H1 (cell line): Measurements from ENCODE around the gene NGEF. TPM values are rescaled to one million over a fixed set of nuclear protein-coding genes. Genes with fewer than 3 reads are reported as not detected.
A peak's percentile ranks its signal among the peaks of the same experiment; 100 is the strongest.

ENCODE experiments used
- EZH2 ChIP-seq: fragments of 200-600 bp; sonication (generic); IDR thresholded peaks from 2 replicates; pipeline ENCODE4 v1.7.1; 2012; ENCODE audit warnings: low read depth, mild to moderate bottlenecking, moderate library complexity, low read length, inconsistent platforms; ENCODE audit not compliant: severe bottlenecking
- RAD21 ChIP-seq, 2 experiments: IDR thresholded peaks in 1 of 2; conservative IDR thresholded peaks in 1 of 2; 2 replicates each; pipeline ENCODE4 v1.6.1; 2011; ENCODE audit warnings: low read depth in 2 of 2, low read length in 2 of 2, improper control_type of control experiment in 1 of 2, inconsistent platforms in 1 of 2, mild to moderate bottlenecking in 1 of 2, moderate library complexity in 1 of 2
- SAP30 ChIP-seq: fragments of 300-600 bp; sonication (generic); IDR thresholded peaks from 2 replicates; pipeline ENCODE4 v1.7.1; 2012; ENCODE audit warnings: low read length, moderate library complexity, mild to moderate bottlenecking, inconsistent platforms; ENCODE audit not compliant: insufficient read depth, insufficient replicate concordance
- TAF1 ChIP-seq: IDR thresholded peaks from 2 replicates; pipeline ENCODE4 v1.6.1; 2011; ENCODE audit warnings: mild to moderate bottlenecking, low read depth, low read length
- TCF12 ChIP-seq: IDR thresholded peaks from 2 replicates; pipeline ENCODE4 v1.6.1; 2011; ENCODE audit warnings: low read depth, mild to moderate bottlenecking, low read length
- polyA plus RNA-seq, 7 experiments: library from polyadenylated mRNA; depleted of rRNA in 3 of 7; stranded (reverse) in 5 of 7; unstranded in 2 of 7; fragments of >200 nt in 5 of 7; fragments of 200-250 nt in 2 of 7; gene quantifications; 1 replicate in 5 of 7; 2 replicates in 1 of 7; 4 replicates in 1 of 7; pipeline versions ENCODE4 v1.2.1 to v1.2.3, GENCODE V29; 2011 to 2013; ENCODE audit warnings: missing spikeins in 2 of 7, mixed read lengths in 2 of 7
- total RNA-seq: library from RNA; stranded (reverse); fragmentation: NEBNext Ultra II Directional; extraction: Animal tissue kit (Norgen Biotek cat#: 25700); gene quantifications from 2 replicates; pipeline ENCODE4 v1.2.1, GENCODE V29; 2021
- TF ChIP-seq, protein P1 (sequence below): IDR thresholded peaks from 2 replicates; pipeline ENCODE4 v1.6.1; 2012; ENCODE audit warnings: inconsistent platforms

The NGEF gene
- total and polyA plus RNA-seq, 2 of the 8 experiments (the other 6 are each of a cell fraction or from before 2014, with no cell fraction given), result 2.7 to 3.2 TPM

- TF ChIP-seq SAP30, result no peak
- TF ChIP-seq TAF1, result no peak
- TF ChIP-seq TCF12, result no peak
- TF ChIP-seq RAD21 (IDR thresholded peaks at IDR 0.05 in 1 of 2, conservative IDR thresholded peaks at IDR 0.05 in 1 of 2; ENCODE audit: low read depth in 2 of 2, low read length in 2 of 2), result peak; percentile 37 to 58
- TF ChIP-seq EZH2, result no peak
- TF ChIP-seq, protein P1, sequence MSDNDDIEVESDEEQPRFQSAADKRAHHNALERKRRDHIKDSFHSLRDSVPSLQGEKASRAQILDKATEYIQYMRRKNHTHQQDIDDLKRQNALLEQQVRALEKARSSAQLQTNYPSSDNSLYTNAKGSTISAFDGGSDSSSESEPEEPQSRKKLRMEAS, result peak; percentile 65
These were observed 143.7 kb downstream of the NGEF start (continued) for GRCh38 chr2:232869138-232870017.
